NCI-H1092 (cell line): Measurements from ENCODE around the gene SLC39A1.

Source experiments
- DNase-seq: peaks from one replicate; lab custom pipeline; 2025; lab: John Stamatoyannopoulos, UW

SLC39A1 gene

GRCh38 chr1:153946622-153947241, 16.6 kb downstream of the SLC39A1 start, which contains the start of gene DENND4B:
DENND4B (minus strand) TSS chr1:153946718; CDS start chr1:153944374, 2,344 bp downstream.
- DNase-seq = peak; percentile 65

- DNase-seq = no peak
Observed at GRCh38 chr1:153945795-153946621, 17.3 kb downstream of the SLC39A1 start.

- no peak for DNase-seq
Observed at GRCh38 chr1:153945131-153945794, 18.1 kb downstream of the SLC39A1 start.

- DNase-seq = no peak
Observed at GRCh38 chr1:153944827-153945117, 18.6 kb downstream of the SLC39A1 start.

GRCh38 chr1:153944005-153944826, 19.1 kb downstream of the SLC39A1 start:
- DNase-seq = no peak

GRCh38 chr1:153942766-153943549, 20.4 kb downstream of the SLC39A1 start:
- DNase-seq = no peak

GRCh38 chr1:153941826-153942725, 21.3 kb downstream of the SLC39A1 start:
- DNase-seq = no peak

GRCh38 chr1:153940756-153941155, 22.6 kb downstream of the SLC39A1 start:
- no peak for DNase-seq

GRCh38 chr1:153939476-153939875, 23.9 kb downstream of the SLC39A1 start:
- DNase-seq = no peak

GRCh38 chr1:153938996-153939395, 24.3 kb downstream of the SLC39A1 start:
- DNase-seq = no peak

- DNase-seq = no peak
Observed at GRCh38 chr1:153937331-153937730, 26.0 kb downstream of the SLC39A1 start.

GRCh38 chr1:153936011-153936802, 27.1 kb downstream of the SLC39A1 start:
- DNase-seq = no peak

GRCh38 chr1:153934746-153935145, 28.6 kb downstream of the SLC39A1 start:
- no peak for DNase-seq

- DNase-seq = no peak
Observed at GRCh38 chr1:153933955-153934354, 29.4 kb downstream of the SLC39A1 start.

- DNase-seq = no peak
Observed at GRCh38 chr1:153933430-153933829, 29.9 kb downstream of the SLC39A1 start.

- DNase-seq = no peak
Observed at GRCh38 chr1:153932156-153933131, 30.9 kb downstream of the SLC39A1 start.

- no peak for DNase-seq
Observed at GRCh38 chr1:153929981-153930948, 33.1 kb downstream of the SLC39A1 start.
